Testis (tissue), 2 donors: ENCODE measurements around the gene NLRP6.
"Not testable (repeated sequence)": the region's sequence is repeated elsewhere in the genome, so short reads cannot be mapped to it uniquely, and the experiment has no call there.

ENCODE experiments used
- CTCF ChIP-seq, 3 experiments: fragments of 450-650 bp in 2 of 3; fragments of 200-600 bp in 1 of 3; sonication (generic) in 1 of 3; IDR thresholded peaks; one replicate each; pipeline ENCODE4 v1.5.1; 2016 to 2019; ENCODE audit warnings: antibody characterized with exemption in 3 of 3, mild to moderate bottlenecking in 2 of 3, moderate library complexity in 1 of 3
- POLR2A ChIP-seq: fragments of 450-650 bp; IDR thresholded peaks from one replicate; pipeline ENCODE4 v1.6.1; 2017; ENCODE audit warnings: antibody characterized with exemption, mild to moderate bottlenecking, moderate library complexity

- TF ChIP-seq POLR2A; CTCF (IDR thresholded peaks at IDR 0.05): not testable (repeated sequence)
These were observed 39.9 kb upstream of the NLRP6 start for GRCh38 chr11:238346-238745.
